Measurements from ENCODE around the gene SARDH.

Gene SARDH

DNA sequence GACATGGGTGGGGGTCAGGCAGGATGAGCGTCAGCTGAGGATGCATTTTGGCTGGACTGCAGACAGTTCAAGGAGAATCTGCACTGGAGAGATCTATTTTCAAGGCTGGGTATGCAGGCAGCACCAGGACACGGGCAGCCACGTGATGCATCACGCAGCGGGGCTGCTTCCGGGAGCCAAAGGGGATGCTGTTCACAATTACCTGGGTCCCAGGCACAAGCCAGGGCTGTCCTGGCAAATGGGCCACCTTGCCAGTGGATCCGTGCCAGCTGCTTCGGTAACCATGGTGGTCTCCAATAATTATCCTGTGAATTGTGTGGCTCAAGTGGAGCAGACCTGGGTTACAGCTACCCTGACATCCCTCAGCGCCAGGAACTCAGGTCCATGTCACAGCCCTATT, 84.5 kb downstream of the SARDH start:
- no peak for TF ChIP-seq CTCF (conservative IDR thresholded peaks at IDR 0.05; ENCODE audit: low read depth)
- ChIA-PET POLR2A (ENCODE audit: low non-redundant PET) (no interaction called here), CTCF (interaction anchor here (0.6 to 1.4 kb wide), 2 partner anchors 11 to 115 kb away, joined by 3 read pairs; no protein-coding TSS in a partner anchor)
- no peak for DNase-seq (ENCODE audit: low spot score)
- H3K27ac ChIP-seq: no peak overlapping the region

GRCh38 chr9:133650026-133650425, 88.1 kb downstream of the SARDH start:
- ChIA-PET POLR2A (ENCODE audit: low non-redundant PET) (no interaction called here), CTCF (interaction anchor here (0.6 kb wide), 1 partner anchor 92 kb away, joined by 3 read pairs; no protein-coding TSS in a partner anchor)
- DNase-seq (ENCODE audit: low spot score): no peak
- H3K27ac ChIP-seq: no peak overlapping the region
- TF ChIP-seq CTCF (conservative IDR thresholded peaks at IDR 0.05; ENCODE audit: low read depth): no peak

- H3K27ac ChIP-seq: no peak overlapping the region
- CTCF ChIA-PET: interaction anchor here (0.6 kb wide), 1 partner anchor 91 kb away, joined by 3 read pairs; no protein-coding TSS in a partner anchor
- TF ChIP-seq CTCF (conservative IDR thresholded peaks at IDR 0.05; ENCODE audit: low read depth): no peak
- no peak for DNase-seq (ENCODE audit: low spot score)
- POLR2A ChIA-PET (ENCODE audit: low non-redundant PET): no interaction called here
Observed at GRCh38 chr9:133649194-133649593, 89.0 kb downstream of the SARDH start.

DNA sequence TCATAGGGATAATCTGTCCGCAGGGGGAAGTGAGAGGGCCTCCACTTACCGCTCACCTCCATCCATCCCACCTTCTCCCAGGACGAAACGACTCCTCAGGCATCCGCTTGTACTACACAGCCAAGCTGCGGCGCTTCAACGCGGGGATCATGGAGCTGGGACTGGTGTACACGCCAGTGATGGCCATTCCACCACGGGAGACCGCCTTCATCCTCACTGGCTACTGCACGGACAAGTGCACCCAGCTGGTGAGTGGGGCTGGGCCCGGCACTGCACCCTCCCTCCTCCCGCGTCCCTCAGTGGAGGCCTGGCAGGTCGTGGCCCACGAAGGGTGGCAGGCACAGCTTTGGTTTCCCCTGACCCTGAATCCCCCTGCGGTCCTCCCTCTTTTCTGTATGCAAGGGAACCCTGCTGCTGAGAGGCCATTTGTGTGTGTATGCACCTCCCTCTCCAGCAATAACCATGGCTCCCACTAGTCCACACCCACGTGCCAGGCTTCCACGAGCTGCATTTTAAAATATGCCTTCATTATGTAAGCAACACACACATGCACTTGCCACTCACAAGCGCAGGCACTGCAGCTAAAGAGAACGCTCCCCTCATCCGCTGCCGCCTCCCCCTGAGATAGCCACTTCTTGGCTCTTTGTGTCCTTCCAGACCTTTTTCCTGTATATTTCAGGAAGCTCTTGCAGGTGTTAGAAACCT, 90.2 kb downstream of the SARDH start:
- no peak for DNase-seq (ENCODE audit: low spot score)
- POLR2A ChIA-PET (ENCODE audit: low non-redundant PET): no interaction called here
- no peak overlapping the region for H3K27ac ChIP-seq
- CTCF ChIA-PET: interaction anchor here (0.6 to 0.7 kb wide), 2 partner anchors 95 to 346 kb away, joined by 3 to 4 read pairs; no protein-coding TSS in a partner anchor
- TF ChIP-seq CTCF (conservative IDR thresholded peaks at IDR 0.05; ENCODE audit: low read depth): no peak

DNA sequence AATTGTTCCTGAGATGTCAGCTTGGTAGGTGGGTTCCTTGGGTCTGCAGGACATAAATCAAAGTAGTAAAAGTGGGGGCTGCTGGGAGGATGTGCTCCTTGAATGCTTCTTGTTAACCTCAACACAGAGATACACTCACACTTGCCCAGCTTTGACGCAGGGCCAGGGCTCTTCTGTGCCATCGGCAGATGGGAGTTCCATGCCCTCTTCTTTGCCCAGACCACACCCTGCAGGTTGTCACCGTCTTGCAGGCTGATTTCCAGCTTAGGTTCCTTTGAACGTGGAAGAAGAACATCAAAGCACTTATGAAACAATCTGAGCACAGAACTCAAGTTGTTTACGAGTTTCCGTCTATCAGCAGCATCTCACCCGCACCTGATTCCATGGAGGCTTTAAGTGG, 91.0 kb downstream of the SARDH start:
- DNase-seq (ENCODE audit: low spot score): no peak
- ChIA-PET CTCF (no interaction called here), POLR2A (ENCODE audit: low non-redundant PET) (no interaction called here)
- TF ChIP-seq CTCF (conservative IDR thresholded peaks at IDR 0.05; ENCODE audit: low read depth): no peak
- H3K27ac ChIP-seq: no peak overlapping the region

DNA sequence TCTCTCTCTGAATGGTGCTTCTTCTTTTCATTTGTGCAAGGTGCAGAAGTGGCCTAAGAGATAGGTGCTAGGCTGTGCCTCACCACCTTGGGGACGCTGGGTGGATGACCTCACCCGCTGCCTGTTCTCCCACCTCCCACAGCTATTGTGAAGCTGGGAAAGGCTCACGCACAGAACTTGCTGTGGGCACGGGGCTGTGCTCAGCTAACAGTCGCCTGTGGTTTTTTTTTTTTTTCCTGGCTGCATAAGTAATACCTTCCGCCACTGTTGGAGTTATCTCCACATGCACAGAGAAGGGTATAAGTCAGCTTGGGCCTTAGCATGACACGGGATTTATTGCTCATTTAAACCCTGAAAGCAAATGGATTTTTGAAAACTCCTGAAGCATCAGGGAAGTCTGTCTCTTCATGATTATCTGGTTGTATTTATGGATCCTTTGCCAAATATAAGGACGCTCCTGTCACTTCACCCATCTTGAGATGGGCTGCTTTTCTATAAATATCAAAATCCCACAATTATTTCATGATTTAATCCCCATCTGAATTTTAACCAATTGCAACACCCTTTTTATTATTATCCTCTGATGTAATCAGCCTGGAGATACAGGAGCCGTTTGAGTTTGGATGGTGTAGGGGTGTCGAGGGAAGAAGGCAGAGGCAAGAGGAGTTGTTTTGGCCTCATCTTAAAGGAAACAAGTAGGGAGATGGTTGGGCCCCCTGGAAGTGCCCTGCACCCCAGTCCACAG, 93.0 kb downstream of the SARDH start:
- no peak for DNase-seq (ENCODE audit: low spot score)
- ChIA-PET POLR2A (ENCODE audit: low non-redundant PET) (no interaction called here), CTCF (interaction anchor here (0.6 kb wide), 1 partner anchor 378 kb away, joined by 3 read pairs; no protein-coding TSS in a partner anchor)
- TF ChIP-seq CTCF (conservative IDR thresholded peaks at IDR 0.05; ENCODE audit: low read depth): no peak
- no peak overlapping the region for H3K27ac ChIP-seq
